GM19328 (cell line): ENCODE results near the gene C16orf96.
A peak's percentile ranks its signal among the peaks of the same experiment; 100 is the strongest.

Experiments
- ATAC-seq: cut with Tn5 transposase; IDR thresholded peaks from one replicate; pipeline ENCODE4 v1.9.1; 2021; ENCODE audit warnings: mild to moderate bottlenecking, moderate library complexity; ENCODE audit not compliant: unreplicated experiment

C16orf96 gene

DNA sequence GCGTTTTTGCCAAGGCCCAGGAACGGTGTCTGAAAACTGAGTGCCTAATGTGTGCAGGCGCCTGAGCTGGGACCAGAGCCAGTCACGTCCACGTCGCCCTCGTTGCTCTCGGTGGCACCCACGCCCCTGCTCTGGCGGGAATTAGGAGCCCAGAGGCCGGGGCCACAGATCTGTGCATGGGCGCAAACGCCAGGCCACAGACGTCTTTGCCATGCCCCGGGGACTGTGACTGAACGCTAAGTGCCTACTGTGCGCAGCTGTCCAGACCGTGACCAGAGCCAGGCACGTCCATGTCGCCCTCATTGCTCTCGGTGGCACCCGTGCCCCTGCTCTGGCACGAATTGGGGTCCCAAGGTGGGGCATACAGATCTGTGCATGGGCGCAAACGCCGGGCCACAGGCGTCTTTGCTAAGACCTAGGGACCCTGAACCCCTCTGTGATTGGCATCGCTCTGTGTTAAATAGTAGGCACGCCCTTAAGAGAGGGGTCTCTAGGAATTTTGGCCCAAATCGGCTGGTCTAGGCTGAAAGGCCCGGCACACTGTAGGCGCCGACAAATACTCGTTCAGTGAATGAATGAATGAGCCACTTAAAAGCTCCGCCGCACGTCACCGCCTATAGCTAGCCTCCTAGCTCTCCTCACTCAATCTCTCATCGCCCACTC lies 59.4 kb downstream of the C16orf96 start:
- ATAC-seq = no peak

DNA sequence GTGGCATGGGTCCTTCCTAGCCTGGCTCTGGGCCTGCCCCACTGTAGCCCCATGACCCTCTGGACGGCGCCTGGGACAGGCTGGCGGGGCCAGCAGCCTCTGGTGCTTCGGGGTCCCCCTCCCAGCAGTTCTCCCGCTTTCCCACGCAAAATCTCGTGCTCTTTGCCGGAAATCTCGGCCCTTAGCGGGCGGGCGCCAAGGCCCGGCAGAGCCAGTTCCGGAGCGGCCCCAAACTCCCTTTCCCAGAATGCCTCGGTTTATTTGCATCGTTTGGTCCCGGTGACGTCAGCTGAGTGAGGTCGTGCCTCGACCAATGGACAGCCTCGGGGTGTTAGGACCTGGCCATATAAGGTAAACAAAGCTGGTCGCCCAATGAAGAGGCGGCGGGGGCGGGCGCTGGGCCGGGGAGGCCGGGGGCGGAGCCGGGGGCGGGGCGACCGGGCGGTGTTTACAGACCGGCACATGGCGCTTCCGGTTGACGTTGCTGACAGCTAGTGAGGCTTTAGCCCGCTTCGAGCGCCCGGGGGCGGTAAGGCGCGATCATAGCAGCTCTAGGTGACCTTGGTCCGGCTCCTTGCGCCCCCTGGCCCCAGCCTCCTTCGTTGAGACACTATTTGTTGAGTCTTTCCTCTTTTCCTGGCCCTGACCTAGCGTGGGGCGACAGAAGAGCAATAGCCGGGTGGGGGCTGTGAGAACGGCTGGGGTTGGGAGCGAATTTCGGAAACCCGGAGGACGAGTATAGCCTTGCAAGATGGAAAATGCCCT lies 60.1 kb downstream of the C16orf96 start:
- ATAC-seq = peak; percentile 71

DNA sequence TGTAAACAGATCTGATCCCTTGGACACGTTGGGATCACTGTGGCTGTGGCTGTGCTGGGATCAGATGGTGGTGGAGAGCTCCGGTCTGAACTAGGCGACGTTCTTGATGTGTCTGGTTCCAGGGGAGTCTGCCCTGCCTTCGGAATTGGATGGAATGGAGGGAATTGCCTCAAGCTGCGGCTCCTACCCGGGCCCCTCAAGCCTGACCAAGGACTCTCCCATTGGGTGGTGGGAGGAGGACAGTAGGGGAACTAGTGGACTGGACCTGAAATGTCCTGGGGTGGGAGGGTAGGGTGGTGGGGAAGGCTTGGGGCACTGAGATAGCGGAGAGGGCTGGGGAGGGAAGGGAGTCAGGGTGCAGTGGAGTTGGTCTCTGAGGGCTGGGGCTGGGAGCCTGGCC lies 61.7 kb downstream of the C16orf96 start:
- no peak for ATAC-seq

DNA sequence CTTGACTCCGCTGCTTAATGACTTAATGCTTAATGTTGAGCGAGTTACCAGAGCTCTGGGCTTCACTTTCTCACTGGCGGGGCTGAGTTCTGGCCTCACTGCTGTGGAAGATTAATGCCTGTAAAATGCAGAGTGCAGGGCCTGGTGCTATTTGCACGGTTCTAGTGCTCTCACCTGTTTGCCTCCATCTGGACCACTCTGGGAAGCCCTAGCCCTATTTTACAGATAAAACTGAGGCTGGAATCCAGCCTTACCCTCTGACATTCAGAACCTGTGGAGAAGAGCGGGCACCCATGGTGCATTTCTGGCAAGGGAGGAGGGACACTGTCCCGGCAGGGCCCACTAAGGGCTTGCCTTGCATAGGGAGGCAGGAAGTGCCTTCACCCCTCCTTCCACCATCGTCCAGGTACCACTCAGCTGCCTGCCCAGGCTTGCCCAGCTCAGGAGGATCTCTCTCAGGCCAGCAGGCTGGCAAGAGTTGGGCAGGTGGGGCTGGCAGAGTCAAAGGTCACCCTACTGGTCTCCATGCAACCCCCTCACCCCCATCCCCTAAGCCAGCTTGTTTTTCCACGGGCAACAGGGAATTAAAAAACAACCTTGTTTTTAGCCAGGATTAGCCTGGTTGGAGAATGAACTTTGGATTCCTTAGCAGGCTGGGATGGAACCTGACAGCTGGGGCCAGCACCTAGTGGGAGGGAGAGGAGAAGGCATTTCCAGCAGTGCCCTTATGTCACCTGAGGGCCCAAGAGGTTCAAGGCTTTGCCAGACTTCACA lies 62.7 kb downstream of the C16orf96 start:
- ATAC-seq = no peak

DNA sequence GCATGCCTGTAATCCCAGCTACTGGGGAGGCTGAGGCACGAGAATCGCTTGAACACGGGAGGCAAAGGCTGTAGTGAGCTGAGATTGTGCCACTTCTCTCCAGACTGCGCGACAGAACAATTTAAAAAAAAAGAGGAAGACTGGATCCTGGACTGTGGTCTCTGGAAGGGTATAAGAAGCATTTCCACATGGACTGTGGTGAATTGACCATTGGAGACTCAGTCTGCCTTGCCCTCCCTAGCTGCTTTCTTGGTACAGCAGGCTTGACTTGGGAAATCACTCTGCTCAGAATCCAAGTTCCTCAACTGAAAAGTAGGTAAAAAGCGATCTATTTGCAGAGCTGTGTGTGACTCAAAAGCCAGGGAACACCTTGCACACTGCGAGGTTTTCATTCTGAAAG lies 67.5 kb downstream of the C16orf96 start:
- ATAC-seq = no peak

DNA sequence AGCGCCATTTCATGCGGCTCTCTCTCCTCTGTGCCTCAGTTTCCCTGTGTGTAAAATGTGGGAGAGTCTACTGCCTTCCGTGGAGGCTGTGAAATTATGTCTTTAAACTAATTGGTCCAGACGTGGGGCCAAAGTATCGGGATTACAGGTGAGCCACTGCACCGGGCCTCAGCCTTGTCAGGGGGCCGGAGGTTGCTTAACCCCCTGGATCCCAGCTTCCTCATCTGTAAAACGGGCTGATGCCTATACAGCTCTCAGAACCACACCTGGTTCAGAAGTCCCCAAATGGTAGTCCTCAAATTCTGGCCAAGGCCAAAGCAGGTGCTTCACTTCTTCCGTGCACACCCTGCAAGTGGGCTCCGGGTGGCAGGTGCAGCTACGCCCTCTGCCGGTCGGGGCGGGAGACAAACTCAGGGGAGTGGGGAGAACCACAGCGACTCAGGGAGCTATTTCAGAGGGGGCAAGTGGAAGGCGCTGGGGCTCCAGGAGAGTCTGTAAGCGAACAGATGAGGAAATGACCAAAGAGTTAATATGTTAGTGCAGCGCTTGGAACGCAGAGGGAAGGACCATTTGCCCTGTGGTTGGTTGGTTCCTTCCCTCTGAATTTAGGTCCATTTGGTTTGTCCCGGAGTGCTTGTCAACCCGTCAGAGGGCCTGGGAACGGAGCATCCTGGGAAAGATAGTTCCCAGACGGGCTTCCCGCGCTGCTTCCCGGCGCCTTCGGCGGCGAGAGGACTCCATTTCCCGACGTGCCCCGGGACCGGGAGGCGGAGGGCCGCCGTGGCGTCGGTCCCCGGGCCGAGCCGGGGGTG lies 68.1 kb downstream of the C16orf96 start, which contains the start of gene MGRN1:
TSS of gene MGRN1 (plus strand) at position 812 of the 812 bp plus-strand sequence. CDS start 135 bp downstream, outside the sequence.
- peak; percentile 62 for ATAC-seq

DNA sequence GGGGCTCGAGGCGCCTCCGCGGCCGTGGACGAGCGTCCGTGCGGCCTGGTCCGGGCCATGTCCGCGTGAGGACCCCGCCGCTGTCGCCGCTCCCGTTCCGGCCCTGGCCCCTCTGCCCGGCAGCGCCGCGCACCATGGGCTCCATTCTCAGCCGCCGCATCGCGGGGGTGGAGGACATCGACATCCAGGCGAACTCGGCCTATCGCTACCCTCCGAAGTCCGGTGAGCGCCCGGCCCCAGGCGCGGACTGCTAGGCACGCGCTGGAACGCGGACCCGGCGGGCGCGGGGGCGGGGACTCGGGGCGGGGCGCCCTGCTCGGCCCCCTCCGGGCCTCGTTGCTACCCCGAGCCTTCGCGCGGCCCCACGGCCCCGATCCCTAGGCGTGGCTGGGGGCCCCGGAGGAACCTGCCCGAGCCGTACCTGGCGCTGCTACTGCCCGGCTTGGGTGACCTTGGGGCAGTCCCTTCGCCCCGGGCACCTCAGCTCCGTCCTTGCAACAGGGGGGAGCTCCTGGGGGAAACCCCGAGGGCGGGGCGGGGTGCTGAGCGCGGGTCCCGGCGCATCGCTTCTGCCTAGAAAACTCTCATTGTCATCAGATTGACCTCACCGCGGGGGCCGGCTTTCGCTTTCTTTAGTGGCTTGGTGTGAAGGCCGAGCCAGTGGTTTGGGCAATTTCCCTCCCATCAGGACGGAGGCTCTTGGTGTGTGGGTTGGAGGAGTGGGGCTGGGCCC lies 68.9 kb downstream of the C16orf96 start:
- ATAC-seq = peak; percentile 42

DNA sequence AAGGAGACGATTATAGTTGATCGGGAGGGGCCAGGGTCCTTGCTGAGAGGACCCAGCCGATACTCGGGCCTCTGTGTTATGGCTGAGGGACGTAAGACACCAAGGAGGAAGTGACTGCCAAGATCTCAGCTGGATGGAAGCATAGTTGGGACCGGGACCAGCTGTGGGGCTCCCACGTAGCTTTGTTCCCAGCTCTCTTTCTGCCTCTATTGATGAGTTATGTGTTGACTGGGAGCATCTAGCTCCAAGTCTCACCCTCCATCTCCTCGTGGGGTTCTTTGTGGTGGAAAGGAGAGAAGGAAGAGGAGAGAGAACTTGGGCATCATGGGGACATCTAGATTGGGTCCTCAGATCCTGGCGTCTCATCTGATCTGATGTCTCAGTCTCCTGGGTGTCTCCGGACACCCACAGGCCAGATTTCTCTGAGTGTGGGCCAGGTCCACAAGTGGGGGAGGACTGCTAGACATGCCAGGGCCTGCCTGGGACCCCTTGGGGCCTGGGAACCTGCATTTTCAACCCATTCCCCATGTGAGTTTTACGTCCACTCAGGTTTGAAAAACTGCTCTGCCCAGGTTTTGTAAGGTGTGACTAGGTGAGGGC lies 69.5 kb downstream of the C16orf96 start:
- no peak for ATAC-seq

DNA sequence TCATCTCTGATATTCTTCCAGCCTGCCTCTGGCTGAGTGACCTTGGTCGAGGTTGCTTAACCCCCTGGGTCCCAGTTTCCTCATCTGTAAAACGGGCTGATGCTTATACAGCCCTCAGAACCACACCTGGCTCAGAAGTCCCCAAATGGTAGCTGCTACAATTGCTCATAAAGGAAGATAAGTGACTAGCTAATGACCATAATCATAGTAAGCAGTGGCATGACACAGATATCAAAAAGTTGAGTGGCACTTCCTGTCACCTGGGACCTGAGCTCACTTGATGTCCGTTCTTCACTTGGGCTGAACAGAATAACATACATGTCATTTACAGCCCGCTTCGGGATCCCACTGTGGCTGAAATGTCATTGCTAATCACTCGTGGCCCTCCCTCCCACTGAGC lies 70.3 kb downstream of the C16orf96 start:
- ATAC-seq = no peak

DNA sequence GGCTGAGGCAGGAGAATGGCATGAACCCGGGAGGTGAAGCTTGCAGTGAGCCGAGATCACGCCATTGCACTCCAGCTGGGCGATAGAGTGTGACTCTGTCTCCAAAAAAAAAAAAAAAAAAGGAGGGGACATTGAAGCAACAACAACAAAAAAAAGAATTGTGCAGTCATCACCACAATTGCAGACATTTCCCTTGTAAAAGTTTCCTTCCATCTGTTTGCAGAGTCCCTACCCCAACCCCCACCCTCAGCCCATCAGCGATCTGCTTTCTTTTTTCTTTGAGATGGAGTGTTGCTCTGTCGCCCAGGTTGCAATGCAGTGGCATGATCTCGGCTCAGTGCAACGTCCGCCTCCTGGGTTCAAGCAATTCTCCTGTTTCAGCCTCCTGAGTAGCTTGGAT lies 72.1 kb downstream of the C16orf96 start:
- no peak for ATAC-seq

DNA sequence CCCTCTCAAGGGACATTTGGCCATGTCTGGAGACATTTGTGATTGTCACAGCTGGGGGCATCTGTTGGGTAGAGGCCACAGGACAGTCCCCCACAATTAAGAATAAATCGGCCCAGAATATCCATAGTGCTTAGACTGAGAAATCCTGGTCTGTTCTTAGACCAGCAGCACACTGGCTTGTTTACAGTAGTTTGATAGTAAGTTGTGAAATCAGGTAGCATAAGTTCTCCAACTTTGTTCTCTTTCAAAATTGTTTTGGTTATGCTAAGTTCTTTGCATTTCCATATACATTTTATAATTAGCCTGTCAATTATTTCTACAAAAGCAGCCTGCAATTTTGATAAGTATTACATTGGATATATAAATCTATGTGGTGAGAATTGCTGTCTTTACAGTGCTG lies 75.3 kb downstream of the C16orf96 start:
- no peak for ATAC-seq

DNA sequence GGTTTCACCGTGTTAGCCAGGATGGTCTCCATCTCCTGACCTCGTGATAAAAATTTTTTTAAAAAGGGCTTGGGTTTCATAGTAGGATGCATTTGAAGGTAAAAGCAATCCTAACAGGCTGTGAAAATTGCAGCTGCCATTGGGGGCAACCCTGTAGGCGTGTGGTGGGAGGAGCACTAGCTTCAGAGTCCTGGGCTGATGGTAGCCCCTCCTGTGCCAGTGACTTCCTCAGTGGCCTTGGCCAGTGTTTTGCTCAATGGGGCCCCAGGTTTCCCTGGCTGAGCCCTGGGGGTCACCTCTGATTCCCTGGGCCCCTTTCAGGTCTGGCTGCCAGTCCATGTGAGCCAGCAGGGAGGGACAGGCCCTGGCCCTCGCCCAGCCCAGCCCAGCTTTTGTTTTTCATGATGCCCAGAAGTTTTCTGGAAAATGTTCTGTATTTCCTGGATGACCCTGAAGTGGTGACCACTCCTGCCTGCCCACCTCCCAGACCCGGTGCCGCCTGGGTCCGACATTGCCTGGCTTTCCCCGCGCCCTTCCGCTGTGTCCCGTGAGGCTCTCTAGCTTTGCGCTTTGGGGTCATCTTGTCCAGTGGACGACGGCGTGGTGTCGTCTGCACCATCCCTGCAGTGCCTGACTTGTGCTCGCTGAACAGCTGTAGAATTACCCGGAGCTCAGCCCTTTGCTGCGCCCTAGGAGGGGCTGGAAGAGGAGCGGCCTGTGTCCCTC lies 77.9 kb downstream of the C16orf96 start:
- ATAC-seq = no peak

DNA sequence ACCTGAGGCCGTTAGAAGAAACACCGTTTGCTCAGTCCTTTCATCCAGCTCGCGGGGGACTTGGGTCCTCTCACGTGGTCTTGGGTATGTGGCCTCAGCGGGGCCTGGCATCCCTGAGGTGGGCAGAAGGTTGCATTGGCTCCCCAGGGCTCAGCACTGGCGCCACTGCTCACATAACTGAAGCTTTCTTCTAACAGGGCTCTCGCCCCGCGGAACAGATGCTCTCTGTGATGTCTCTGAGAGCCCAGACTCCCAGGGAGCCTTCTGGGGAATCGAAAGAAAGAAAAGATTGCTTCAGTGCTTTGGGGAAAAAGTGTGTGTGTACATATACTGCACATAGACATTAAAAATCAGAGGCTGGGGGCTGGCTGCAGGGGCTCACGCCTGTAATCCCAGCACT lies 78.6 kb downstream of the C16orf96 start:
- ATAC-seq = no peak

DNA sequence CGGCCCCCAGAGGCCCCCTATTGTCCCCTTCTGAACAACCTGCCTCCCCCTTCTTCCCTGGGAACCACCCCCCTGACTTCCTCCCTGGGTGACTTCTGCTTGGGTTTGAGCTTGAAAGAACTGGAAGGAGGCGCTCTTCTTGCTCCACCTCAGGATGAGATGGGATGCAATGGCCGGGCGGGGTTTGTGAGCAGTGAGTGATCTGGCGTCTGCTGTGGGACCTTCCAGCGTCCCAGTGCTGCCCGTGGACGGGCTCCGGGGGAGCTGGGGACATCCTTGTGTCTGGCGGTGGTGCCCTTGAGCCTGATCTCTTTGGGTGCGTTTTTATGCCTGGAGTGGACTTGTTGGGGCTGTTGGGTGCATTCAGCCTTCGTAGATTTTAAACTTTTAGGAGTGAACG lies 80.1 kb downstream of the C16orf96 start:
- ATAC-seq = no peak

DNA sequence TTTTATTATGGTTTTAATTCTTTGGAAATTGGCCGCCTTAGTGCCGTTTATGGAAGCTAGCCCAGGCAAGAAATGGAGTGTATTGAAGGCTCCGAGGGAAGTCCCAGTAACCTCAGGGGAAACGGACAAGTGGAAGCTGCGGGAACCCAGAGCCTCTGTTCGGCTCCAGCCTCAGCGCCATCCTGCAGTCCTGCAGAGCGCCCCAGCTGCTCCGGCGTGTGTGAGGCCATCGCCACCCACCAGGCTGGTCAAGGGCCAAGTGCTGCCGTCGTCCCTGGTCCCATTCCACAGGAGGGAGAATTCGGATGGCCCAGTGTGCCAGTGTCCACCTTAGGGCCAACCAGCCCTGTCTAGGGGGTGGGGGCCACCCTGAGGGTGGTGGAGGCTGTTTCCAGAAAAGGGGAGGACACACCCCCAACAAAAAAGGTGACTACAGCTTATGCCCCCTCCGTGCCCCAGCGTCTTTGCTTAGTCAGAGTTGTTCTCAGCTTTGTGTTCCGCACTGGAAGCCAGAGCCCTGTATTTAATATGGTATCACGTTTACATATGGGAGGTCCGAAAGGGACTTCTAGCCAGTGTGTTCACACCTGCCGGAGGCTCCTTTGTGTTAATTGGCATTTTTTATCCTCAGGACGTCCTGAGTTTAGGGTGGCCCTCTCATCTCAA lies 81.5 kb downstream of the C16orf96 start:
- no peak for ATAC-seq

DNA sequence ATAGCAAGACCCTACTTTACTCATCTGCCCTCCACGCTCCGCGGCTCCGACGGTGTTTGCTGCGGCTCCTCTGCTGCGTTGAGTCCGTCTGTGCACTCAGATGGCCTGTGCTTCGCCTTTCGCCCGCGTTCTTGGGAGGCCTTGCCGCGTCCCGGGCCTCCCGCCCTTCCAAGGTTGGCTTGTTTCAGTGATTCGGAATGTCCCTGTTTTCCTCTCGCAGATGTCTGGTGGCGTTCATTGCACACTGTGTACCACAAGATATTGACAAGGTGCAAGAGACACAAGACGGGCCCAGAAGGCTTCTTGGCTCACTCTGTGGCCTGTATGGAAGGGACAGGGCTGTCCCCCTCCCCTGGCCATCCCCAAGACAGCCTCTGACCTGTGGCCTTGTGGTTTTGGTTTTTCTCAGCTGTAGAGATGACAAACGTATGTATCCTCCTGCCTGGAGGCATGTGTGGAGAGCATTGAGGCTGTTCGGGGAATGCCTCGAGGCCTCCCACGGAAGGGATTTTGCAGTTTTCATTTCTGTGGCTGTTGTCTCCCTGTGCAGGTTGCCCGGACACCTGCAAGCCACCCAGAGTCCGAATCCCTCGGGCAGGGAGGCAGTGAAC lies 83.9 kb downstream of the C16orf96 start:
- no peak for ATAC-seq

DNA sequence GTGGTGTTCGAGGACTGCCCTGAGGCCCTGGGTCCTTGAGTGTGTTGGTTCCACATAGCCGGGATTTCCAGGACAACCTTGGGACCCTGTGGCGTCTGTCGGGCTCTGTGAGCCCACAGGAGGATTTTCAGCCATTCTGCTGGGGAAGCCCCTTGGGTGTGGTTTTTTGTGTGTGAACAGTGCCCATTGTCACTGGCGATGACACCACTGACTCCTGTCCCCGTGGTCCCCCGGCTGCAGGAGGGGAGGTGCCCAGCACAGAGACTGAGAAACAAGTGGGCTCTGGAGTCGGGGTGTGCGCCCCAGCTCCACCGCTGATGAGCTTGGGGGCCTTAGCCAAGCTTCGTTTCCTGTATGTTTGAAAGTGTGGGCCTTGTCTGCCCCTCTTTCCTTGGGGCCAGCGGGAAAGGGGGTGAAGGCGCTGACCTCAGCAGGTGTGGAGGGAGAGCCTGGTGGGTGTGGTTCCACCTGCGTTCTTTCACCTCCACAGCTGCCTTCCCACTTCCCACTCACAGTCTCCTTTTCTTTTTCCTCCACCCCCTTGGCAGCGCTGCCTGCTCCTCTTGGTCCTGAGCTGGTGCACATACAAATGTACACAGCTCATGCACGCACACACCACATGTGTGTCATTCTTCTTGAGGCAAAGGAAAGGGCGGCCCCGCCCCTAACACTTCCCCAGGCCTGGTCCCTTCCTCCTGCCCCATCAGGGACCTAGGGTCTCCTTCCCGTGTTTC lies 84.6 kb downstream of the C16orf96 start:
- no peak for ATAC-seq

DNA sequence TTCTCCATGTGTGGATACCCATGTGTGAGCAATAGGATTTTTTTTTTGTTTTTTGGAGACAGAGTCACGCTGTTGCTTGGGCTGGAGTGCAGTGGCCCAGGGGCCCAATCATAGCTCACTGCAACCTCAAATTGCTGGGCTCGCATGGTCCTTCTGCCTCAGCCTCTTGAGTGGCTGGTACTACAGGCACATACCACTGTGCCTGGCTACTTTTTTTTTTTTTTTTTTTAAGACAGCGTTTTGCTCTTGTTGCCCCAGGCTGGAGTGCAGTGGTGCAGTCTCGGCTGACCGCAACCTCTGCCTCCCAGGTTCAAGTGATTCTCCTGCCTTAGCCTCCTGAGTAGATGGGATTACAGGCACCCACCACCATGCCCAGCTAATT lies 85.2 kb downstream of the C16orf96 start:
- no peak for ATAC-seq
